COLO668 (cell line): ENCODE measurements around the gene LRRC10.
"Not testable (repeated sequence)": the region's sequence is repeated elsewhere in the genome, so short reads cannot be mapped to it uniquely, and the experiment has no call there.

Source experiments
- DNase-seq: peaks from one replicate; lab custom pipeline; 2025; ENCODE audit not compliant: unreplicated experiment; lab: John Stamatoyannopoulos, UW

The LRRC10 gene

DNA sequence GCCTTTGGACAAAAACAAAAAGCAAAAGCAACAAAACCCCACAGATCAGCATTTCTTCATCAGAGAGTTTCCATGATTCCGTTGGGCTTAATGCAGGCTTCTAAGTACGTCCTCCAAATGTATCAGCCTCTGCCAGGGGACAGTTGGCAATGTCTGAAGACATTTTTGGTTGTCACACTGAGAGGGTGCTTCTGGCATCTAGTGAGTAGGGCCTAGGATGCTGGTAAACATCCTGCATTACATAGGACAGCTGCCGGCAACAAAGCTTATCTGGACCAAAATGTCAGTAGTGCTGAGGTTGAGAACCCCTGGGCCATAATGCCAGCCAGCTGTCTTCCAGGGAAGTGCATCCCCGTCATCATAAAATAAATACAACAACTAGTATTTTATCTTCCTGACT is 9.4 kb upstream of the LRRC10 start:
- no peak for DNase-seq

DNA sequence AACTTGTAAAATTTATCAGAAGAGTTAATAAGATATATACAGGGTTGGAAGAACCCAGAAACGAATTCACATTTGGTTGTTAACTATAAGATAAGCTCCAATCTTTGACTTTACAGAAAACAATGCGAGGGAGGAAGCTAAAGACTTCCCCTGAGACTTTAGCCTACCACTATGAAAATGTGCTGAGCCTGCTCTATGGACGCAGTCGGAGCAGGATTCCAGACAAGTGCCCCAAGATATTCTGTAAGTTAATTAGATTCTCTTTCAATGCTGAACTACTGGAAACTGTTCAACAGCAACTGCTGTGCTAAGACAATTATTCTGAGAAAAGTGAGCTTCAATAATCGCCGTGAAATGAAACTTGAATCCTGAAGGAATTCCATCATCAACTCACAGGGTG is 8.3 kb upstream of the LRRC10 start:
- no peak for DNase-seq

DNA sequence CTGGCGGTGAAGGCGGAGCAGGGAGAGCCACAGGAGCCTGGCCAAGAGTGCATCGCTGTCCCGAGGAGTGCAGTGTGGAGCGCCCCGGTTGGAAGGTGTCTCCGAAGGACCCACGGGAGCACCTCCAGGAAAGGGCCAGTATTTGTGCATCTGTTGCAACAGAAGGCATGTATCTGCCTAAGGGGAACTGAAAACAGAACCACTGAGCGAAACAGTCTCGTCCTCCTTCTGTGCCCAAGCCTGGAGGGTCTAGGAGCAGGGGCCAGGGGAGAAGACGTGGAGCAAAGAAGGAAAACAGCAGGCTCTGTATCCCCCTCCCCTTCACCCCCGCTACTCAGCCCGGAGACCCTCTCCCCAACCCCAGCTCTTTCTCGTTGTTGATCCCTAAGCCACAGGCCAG is 5.3 kb upstream of the LRRC10 start:
- no peak for DNase-seq

DNA sequence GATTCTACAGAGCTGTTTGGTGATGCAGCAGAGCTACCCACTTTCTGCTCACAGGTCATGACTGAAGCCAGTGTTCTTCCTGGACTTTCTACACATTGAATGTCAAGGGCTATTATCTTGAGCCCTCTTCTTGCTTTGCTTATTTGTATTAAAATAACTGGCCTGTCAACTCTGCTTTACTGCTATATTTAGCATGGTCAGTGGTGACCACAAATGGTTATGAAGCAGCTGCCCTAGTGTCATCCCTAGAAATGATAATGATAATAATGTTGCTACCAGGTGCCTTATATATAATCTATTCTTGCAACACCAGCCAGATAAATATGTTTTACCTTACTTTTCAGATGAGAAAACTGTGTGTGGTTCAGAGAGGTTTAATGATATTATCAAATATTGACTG is 2.6 kb upstream of the LRRC10 start:
- DNase-seq: no peak

DNA sequence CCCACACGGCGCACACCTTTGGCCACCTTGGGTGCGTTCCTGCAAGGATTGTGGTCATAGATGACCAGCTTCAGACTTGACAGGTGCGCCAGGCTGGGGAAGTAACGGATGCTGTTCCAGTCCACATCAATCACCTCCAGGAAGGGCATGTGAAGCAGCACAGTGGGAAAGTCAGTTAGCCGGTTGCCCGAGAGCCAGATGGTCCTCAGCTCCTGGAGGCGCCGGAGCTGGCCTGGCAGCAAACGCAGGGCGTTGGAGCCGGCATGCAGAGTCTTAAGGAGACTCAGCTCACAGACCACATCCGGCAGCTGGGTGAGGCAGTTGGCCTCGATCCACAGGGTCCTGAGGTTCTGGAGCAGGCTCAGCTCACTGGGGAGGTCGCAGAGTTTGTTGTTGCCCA is 581 bp downstream of the LRRC10 start:
- DNase-seq: no peak

DNA sequence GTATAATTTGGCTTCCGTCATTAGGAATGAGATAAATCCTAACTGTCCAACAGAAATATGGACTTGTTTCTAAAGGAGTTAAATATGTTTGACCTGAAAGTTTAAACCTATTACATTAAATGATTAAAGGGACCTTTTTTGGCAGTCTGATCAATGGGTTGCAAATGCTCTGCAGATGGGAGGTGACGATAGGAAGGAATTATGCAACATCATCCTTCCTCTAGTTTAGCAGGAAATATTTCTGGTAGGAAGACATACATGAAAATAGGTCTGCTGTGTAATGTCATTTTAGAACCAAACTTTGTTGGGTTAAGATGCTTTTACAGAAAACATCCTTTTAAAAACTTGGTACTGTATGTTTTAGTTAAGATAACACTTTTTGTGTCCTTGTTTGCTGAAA is 2.6 kb downstream of the LRRC10 start:
- no peak for DNase-seq

DNA sequence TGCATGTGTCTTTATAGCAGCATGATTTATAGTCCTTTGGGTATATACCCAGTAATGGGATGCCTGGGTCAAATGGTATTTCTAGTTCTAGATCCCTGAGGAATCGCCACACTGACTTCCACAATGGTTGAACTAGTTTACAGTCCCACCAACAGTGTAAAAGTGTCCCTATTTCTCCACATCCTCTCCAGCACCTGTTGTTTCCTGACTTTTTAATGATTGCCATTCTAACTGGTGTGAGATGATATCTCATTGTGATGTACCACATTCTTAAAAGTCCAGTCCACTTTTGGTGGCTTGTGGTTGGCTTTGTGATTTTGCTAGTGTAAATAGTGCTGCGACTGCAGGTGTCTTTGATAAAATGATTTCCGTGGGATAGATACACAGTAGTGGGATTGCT is 6.4 kb downstream of the LRRC10 start:
- DNase-seq: not testable (repeated sequence)

DNA sequence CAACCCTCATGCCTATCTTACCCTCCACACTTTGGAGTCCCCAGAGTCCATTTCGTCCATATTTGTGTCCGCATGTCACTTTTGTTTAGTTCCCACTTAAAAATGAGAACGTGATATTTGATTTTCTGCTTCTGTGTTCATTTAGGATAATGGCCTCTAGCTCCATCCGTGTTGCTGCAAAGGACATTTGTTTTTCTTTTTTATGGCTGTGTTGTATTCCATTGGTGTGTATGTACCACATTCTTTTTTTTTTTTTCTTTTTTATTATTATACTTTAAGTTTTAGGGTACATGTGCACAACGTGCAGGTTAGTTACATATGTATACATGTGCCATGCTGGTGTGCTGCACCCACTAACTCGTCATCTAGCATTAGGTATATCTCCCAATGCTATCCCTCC is 7.2 kb downstream of the LRRC10 start:
- not testable (repeated sequence) for DNase-seq

DNA sequence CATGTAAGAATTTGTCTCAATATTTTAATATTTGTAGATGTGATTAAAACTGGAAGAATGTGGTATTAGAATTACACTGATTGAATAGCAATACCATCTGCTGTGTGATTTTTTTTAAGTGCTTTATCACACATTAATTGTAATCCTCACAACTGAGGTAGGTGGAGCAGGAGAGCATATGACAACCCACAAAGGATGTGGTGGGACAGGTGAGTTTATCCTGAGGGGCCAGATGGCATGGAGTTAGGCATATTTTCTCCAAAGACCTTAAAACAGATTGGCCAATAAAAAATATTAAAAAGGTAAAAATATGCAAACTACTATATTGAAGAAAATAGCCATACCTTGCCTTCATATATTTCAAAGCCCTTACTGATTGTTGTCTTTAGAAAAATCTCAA is 7.8 kb downstream of the LRRC10 start:
- DNase-seq: no peak

DNA sequence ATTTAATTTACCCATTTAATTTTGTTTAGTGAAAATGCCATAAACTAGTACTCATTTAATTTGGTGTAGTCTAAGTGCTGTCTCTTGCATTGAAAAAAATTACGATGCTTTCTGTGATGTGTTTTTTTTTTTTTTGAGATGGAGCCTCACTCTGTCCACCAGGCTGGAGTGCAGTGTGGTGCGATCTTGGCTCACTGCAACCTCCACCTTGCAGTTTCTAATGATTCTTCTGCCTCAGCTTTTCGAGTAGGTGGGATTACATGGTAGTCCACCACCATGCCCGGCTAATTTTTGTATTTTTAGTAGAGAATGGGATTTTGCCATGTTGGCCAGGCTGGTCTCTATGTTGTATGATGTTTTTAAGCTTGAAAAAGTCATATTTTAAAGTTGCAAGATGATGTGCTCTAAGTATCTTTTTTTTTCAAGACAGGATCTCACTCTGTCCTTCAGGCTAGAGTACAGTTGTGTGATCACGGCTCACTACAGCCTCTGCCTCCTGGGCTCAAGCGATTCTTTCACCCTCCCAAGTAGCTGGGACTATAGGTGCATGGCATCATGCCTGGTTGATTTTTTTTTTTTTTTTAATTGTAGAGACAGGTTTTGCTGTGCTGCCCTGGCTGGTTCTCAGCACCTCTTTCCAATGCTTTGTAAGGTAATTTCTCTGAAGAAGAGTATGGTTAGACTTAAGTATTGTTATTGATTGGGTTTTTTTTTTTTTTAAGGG is 8.6 kb downstream of the LRRC10 start:
- DNase-seq: no peak

DNA sequence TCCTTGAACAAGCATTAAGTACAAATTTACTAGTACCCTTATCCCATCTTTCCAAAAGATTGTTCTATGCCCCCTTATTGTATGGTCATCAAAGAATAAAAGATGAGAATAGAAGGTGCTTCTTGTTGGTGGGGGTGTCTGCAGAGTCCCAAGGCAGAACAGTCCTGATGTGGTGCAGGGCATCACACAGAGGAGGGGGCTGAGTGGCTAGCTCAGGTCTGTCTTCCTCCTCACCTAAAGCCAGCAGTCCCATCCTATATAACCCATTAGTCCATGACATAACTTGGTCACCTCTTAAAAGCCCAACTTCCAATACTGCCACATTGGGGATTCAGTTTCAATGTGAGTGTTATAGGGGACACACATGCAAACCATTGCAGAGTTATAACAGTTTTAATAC is 9.9 kb downstream of the LRRC10 start:
- no peak for DNase-seq

DNA sequence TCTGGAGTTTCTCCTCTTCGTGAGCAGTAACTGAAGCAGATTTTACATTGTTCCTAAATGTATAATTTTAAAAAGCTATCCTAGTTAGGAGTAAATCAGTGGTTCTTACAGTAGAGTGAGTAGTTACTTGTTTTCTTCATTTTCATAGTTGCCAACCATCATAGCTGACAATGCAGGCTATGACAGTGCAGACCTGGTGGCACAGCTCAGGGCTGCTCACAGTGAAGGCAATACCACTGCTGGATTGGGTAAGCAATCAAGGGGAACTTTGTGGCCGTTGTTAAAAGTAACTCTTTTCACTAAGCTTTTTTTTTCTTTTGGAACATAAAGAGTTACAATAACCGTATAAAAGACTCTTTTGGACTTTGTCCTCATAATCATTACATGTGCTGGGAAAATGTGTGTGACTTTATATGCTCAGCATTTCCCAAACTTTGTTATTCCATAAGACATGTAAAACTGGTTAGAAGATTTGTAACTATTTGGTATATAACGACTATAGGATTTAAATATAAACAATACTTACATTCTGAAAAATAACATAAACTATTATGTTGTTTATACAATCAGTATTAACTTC is 12.4 kb downstream of the LRRC10 start:
- DNase-seq: no peak

DNA sequence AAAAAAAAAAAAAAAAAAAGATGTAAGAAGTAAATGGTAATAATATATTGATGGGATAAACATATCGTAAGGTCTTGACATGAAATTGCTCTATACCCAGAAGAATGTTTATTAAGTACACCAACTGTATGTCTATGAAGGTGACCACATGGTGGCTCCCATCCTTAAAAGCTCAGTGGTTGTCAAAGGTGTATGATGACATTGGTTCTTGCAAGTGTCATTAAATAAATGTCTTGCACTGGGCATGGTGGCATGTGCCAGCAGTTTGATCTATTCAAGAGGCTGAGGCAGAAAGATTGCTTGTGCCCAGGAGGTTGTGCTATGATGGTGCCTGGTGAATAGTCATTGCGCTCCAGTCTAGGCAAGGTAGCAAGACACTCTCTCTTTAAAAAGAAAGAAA is 15.0 kb downstream of the LRRC10 start:
- DNase-seq: no peak

DNA sequence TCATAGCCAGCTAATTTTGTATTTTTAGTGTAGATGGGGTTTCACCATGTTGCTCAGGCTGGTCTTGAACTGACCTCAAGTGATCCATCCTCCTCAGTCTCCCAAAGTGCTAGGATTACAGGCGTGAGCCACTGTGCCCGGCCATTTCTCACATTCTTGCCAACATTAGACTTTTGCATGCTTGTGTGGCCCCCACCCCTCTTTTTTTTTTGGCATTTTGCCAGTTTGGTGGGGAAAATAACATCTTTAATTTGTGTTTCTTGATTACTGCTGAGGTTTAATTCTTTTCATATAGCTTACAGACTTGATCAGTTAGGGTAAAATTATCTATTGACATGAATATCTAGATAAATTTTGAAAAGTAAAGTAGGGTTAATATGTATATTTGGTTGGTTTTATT is 21.6 kb downstream of the LRRC10 start:
- DNase-seq: no peak

DNA sequence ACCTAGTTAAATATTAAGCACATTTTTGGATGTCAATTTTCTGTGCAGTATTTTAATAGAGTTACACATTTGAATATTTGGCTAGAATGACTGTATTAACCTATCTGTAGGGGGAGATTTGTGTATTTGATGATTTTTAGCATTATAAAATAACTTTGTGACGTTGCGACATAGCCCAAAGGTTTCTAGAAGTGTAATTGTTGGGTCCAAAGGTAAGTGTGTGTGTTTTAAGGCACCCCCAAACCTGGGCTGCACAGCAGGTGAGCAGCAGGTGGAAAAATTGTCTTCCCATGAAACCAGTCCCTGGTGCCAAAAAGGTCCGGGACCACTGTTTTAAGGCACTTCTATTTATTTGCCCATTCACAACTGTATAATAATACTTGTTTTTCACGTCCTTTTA is 22.2 kb downstream of the LRRC10 start:
- no peak for DNase-seq

DNA sequence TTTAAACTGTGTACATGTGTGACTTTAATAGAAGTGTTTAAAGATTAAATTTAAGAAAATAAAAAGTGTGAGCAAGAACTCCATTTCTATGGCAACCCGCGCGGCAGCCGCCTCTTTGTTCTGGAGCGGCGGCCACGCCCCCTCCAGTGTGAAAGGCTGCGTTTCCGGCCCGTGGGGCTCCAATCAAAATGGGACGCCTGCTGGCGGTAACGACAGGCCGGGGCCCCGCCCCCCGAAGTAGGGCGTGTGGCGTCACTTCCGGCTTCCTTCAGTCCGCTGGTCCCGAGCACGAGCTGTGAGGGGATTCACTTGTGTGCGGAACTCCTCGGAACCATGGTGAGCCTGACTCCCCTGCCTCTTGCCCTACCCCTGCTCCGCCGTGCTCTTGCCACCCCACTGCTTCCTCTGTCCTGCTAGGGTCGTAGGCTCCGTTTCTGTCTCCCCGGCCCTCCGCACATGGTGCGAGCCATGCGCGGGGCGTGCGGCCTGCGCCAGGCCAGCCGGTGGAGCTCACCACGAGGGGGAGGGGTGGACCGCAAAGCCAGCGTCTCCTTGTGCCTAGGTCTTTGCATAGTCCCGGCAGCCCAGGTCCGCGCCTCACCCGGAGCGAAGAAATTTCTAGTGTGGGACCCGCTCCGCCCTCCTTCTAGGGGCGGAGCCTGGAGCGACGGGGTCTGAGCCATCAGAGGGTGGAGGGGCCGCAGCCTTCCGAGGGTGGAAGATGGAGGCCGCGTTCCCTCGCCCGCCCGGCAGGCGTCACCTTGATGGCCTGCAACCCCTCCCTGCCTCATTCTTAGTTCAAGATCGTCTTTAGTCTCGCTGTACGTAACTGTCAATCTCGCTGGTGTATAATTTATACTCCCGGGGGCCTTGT is 25.3 kb downstream of the LRRC10 start, which contains the start of gene CCT2:
CCT2 (plus strand) TSS at position 271 of the 874 bp plus-strand sequence; CDS start at position 334, 63 bp downstream.
- peak; percentile 99 for DNase-seq

DNA sequence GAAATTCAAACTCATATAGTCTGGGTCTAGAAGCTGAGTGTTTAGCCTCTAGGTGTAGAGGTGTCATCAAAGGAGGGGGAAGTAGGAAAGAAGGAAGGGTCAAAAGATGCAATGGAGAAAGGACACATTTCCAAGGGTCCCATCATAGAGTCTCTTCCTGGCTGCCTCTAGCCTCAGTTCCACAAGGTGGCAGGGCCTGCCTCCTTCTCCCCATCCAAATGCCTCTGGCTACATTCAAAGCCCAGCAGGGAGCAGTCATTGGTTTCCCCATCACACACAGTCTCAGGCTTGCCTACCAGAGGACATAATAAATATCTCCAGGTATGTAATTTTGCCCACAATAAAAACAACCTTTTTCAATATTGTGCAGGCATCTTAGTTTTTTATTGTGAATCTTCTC is 27.5 kb downstream of the LRRC10 start:
- peak; percentile 11 for DNase-seq

DNA sequence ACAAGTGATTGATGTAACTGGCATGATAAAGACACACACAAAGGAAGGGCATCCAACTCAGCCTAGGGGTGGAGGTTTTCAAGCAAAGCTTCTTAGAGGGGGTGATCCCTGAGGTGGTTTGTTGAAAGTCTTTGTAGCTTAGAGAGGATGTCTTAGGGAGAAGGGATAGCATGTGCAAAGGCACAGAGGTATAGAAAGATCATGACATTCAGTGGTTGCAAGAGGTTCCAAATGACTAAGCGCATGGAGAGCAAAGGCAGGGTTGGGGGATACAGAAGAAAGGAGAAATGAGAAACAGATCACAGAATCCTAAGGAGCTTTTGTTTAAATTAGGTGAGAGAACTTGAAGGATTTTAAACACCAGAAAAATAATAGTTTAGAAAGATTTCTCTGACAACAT is 30.6 kb downstream of the LRRC10 start:
- DNase-seq: no peak

DNA sequence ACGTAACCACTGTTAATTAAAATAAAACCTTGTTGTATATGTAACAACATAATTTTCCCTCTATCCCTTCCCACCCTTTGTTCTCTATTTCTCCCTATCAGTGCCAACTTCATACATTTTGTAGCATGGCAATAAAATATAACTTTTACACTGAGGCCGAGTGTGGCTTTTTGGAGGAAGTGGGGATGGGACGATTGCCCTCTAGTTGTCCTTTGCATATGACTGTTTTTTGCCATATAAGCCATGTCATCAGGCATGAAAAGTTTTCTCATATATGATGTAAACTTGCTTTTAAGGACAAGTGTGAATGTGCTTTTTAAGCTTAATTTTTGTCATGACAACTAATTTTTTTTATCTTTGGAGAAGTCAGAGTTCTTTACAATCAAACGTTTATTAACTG is 31.7 kb downstream of the LRRC10 start:
- DNase-seq: no peak

DNA sequence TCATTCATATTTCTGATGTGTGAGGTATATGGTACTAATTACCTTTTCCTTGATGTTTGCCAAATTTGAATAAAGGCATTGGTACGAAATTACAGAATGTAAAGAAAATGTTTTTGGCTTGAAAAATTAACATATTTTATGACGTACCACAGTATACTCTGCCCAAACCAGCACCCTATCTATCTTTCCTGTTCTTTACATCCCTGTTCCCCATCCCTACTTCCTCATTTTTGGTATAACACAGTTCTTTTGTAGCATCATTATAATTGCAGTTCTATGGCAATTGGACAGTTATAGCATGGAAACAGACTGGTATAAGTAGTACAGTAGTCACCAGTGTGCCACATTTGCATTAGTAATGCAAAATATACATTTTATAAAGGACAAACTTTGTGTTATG is 32.4 kb downstream of the LRRC10 start:
- no peak for DNase-seq

DNA sequence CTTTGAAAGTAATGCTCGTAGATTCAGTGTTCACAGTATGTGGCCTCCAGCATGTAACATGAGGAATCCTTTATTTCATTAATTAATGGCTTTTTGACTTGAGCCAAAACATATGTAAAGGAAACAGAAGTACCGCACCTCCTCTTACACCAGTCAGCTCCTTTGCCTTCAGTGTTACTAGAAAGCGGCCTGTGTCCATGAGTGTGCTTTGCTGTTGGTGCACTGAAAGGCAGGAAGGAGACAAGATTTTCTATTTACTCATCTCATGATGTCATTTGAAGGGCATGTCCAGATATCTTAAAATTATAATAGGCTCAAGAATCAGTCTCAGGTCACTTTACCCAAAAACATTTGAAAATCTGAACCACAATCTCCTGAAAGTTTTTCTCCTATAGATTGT is 35.4 kb downstream of the LRRC10 start:
- DNase-seq: no peak
